GM12878 (cell line): ENCODE data around the gene EPDR1.

Experiments
- ATF3 ChIP-seq: IDR thresholded peaks from 2 replicates; pipeline ENCODE4 v1.6.1; 2011; ENCODE audit warnings: low read depth, mild to moderate bottlenecking, low read length, moderate library complexity, borderline replicate concordance; ENCODE audit errors: extremely low read depth
- CEBPB ChIP-seq, 2 experiments: fragments of 150-350 bp in 1 of 2; IDR thresholded peaks; 2 replicates each; pipeline ENCODE4 v1.6.1; 2012 to 2014; ENCODE audit warnings: low read depth in 2 of 2, low read length in 2 of 2, borderline replicate concordance in 1 of 2, inconsistent platforms in 1 of 2
- CTCF ChIP-seq, 3 experiments: IDR thresholded peaks in 2 of 3; conservative IDR thresholded peaks in 1 of 3; 2 replicates each; pipeline ENCODE4 v1.5.1; 2011; ENCODE audit warnings: low read depth in 3 of 3, low read length in 3 of 3, mild to moderate bottlenecking in 3 of 3, control low read depth in 2 of 3, moderate library complexity in 2 of 3, inconsistent platforms in 1 of 3, mixed read lengths in 1 of 3; ENCODE audit not compliant: control insufficient read depth in 2 of 3, insufficient read depth in 1 of 3; ENCODE audit errors: extremely low read depth in 1 of 3
- E4F1 ChIP-seq: fragments of 450-650 bp; IDR thresholded peaks from 2 replicates; pipeline ENCODE4 v1.6.1; 2018; ENCODE audit warnings: borderline replicate concordance, mild to moderate bottlenecking; ENCODE audit not compliant: partially characterized antibody
- EP300 ChIP-seq, 2 experiments: fragments of 150-350 bp in 1 of 2; IDR thresholded peaks; 2 replicates each; pipeline ENCODE4 v1.6.1; 2011 to 2012; ENCODE audit warnings: low read depth in 2 of 2, low read length in 2 of 2, borderline replicate concordance in 1 of 2, improper control_type of control experiment in 1 of 2, inconsistent platforms in 1 of 2; ENCODE audit not compliant: control insufficient read depth in 1 of 2
- IRF3 ChIP-seq: fragments of 450-650 bp; IDR thresholded peaks from 2 replicates; pipeline ENCODE4 v1.6.1; 2014; ENCODE audit warnings: mild to moderate bottlenecking
- KDM1A ChIP-seq: fragments of 200-600 bp; sonication (generic); IDR thresholded peaks from 2 replicates; pipeline ENCODE4 v1.6.1; 2016; ENCODE audit warnings: borderline replicate concordance
- LARP7 ChIP-seq: fragments of 450-650 bp; IDR thresholded peaks from 2 replicates; pipeline ENCODE4 v1.6.1; 2017; ENCODE audit warnings: mild to moderate bottlenecking
- MAX ChIP-seq: IDR thresholded peaks from 2 replicates; pipeline ENCODE4 v1.6.1; 2012; ENCODE audit warnings: low read depth, low read length, improper control_type of control experiment
- MYC ChIP-seq: IDR thresholded peaks from 2 replicates; pipeline ENCODE4 v1.6.1; 2011; ENCODE audit warnings: mild to moderate bottlenecking, low read length, moderate library complexity, inconsistent platforms; ENCODE audit not compliant: insufficient read depth, insufficient replicate concordance, insufficient read length, severe bottlenecking
- PKNOX1 ChIP-seq: fragments of 450-650 bp; IDR thresholded peaks from 2 replicates; pipeline ENCODE4 v1.6.1; 2016; ENCODE audit warnings: mild to moderate bottlenecking
- POLR2AphosphoS5 ChIP-seq: IDR thresholded peaks from 2 replicates; pipeline ENCODE4 v1.6.1; 2011; ENCODE audit warnings: mild to moderate bottlenecking, low read length, inconsistent platforms
- RCOR1 ChIP-seq: conservative IDR thresholded peaks from 2 replicates; pipeline ENCODE4 v1.6.1; 2012; ENCODE audit warnings: low read depth, low read length, improper control_type of control experiment
- ZNF274 ChIP-seq: IDR thresholded peaks from one replicate; pipeline ENCODE4 v1.8.0; 2011; ENCODE audit not compliant: insufficient read length, insufficient read depth

GRCh38 chr7:37930226-37930948, 9.9 kb downstream of the EPDR1 start:
- TF ChIP-seq ATF3 (no peak), KDM1A (no peak), RCOR1 (no peak), LARP7 (no peak), CTCF (IDR thresholded peaks at IDR 0.05 in 2 of 3, conservative IDR thresholded peaks at IDR 0.05 in 1 of 3; ENCODE audit: control insufficient read depth in 2 of 3, extremely low read depth in 1 of 3, insufficient read depth in 1 of 3, low read depth in 3 of 3, low read length in 3 of 3) (no peak), MYC (no peak), PKNOX1 (no peak), POLR2AphosphoS5 (no peak), IRF3 (no peak), EP300 (IDR thresholded peaks at IDR 0.05; ENCODE audit: borderline replicate concordance in 1 of 2, control insufficient read depth in 1 of 2, low read depth in 2 of 2, low read length in 2 of 2) (no peak), ZNF274 (no peak), E4F1 (no peak), CEBPB (IDR thresholded peaks at IDR 0.05; ENCODE audit: borderline replicate concordance in 1 of 2, low read depth in 2 of 2, low read length in 2 of 2) (no peak), MAX (no peak)
